NB4 (cell line): ENCODE measurements around the gene FGD3.

Experiments used
- CTCF ChIP-seq: IDR thresholded peaks from one replicate; pipeline ENCODE4 v1.5.1; 2012; ENCODE audit warnings: low read depth, low read length
- MAX ChIP-seq: IDR thresholded peaks from 2 replicates; pipeline ENCODE4 v1.6.1; 2011; ENCODE audit warnings: low read depth, low read length
- POLR2A ChIP-seq: IDR thresholded peaks from 2 replicates; pipeline ENCODE4 v1.6.1; 2011; ENCODE audit warnings: mild to moderate bottlenecking; ENCODE audit not compliant: insufficient read length; ENCODE audit errors: extremely low read depth

- no peak for TF ChIP-seq CTCF
- TF ChIP-seq POLR2A, result no peak
- no peak for TF ChIP-seq MAX
These were observed 114.0 kb downstream of the FGD3 start for GRCh38 chr9:93061260-93061751.
